ENCODE results near the gene SERPINA3. TPM values are rescaled to one million over a fixed set of nuclear protein-coding genes. Genes with fewer than 3 reads are reported as not detected.

Gene SERPINA3
- total and polyA plus RNA-seq, 11 donors, result 2.7 to 205 (median 23.6) TPM

GRCh38 chr14:94613720-94614644 is 1.8 kb downstream of the SERPINA3 start:
- DNase-seq (no peak), ATAC-seq (no peak)

GRCh38 chr14:94614802-94615201 is 2.6 kb downstream of the SERPINA3 start:
- H3K4me1 ChIP-seq, result peaks cover 0 to 10% (median 0%) of the 10 kb centered on the region in 12 donors
- peak overlapping the region in 1 of 12 donors; percentile 1 for H3K4me3 ChIP-seq
- TF ChIP-seq POLR2A (IDR thresholded peaks at IDR 0.05) (no peak), CTCF (IDR thresholded peaks at IDR 0.05) (no peak)
- H3K36me3 ChIP-seq, result no peaks in the 10 kb centered on the region
- ATAC-seq (no peak), DNase-seq (no peak)
- WGBS, 4 donors, result 90 to 95% (median 93%) methylated on average over 6 to 7 of the region's 7 CpGs
- H3K9me3 ChIP-seq, result peaks cover 0 to 30% (median 20%) of the 10 kb centered on the region in 12 donors
- H3K27ac ChIP-seq, result no peak overlapping the region
- intact Hi-C loops (cut with DNase I), result no loop called here
- H3K27me3 ChIP-seq, result no peaks in the 10 kb centered on the region

More at GRCh38 chr14:94613720-94614644, 1.8 kb downstream of the SERPINA3 start:
- intact Hi-C loops (cut with DNase I), result no loop called here
- peaks cover 0 to 22% (median 18%) of the 10 kb centered on the region in 12 donors for H3K9me3 ChIP-seq
- H3K27me3 ChIP-seq, result no peaks in the 10 kb centered on the region
- peak overlapping the region in 1 of 12 donors; percentile 62 for H3K27ac ChIP-seq
- peak overlapping the region in 1 of 12 donors; percentile 14 for H3K4me3 ChIP-seq
- no peaks in the 10 kb centered on the region for H3K36me3 ChIP-seq
- H3K4me1 ChIP-seq, result peaks cover 0 to 10% (median 0%) of the 10 kb centered on the region in 12 donors
- 63 to 80% (median 78%) methylated on average over 12 to 20 of the region's 20 CpGs for WGBS, 4 donors
- TF ChIP-seq POLR2A (IDR thresholded peaks at IDR 0.05), result no peak
- TF ChIP-seq CTCF (IDR thresholded peaks at IDR 0.05), result no peak

GRCh38 chr14:94615254-94615653 is 3.1 kb downstream of the SERPINA3 start:
- intact Hi-C loops (cut with DNase I), result no loop called here
- H3K27ac ChIP-seq, result no peak overlapping the region
- no peaks in the 10 kb centered on the region for H3K27me3 ChIP-seq
- H3K4me3 ChIP-seq, result peak overlapping the region in 1 of 12 donors; percentile 1
- ATAC-seq (no peak), DNase-seq (no peak)
- peaks cover 0 to 30% (median 20%) of the 10 kb centered on the region in 12 donors for H3K9me3 ChIP-seq
- H3K36me3 ChIP-seq, result no peaks in the 10 kb centered on the region
- TF ChIP-seq POLR2A (IDR thresholded peaks at IDR 0.05) (no peak), CTCF (IDR thresholded peaks at IDR 0.05) (no peak)
- peaks cover 0 to 10% (median 0%) of the 10 kb centered on the region in 12 donors for H3K4me1 ChIP-seq
- 59 to 96% (median 92%) methylated on average over 3 of the region's 3 CpGs for WGBS, 4 donors

GRCh38 chr14:94615823-94616570 is 3.8 kb downstream of the SERPINA3 start:
- TF ChIP-seq POLR2A (IDR thresholded peaks at IDR 0.05), result no peak
- TF ChIP-seq CTCF (IDR thresholded peaks at IDR 0.05), result no peak
- no peak for ATAC-seq

More at GRCh38 chr14:94615823-94616570, 3.8 kb downstream of the SERPINA3 start:
- Histone ChIP-seq H3K9me3 (peaks cover 0 to 30% (median 20%) of the 10 kb centered on the region in 12 donors), H3K27ac (no peak overlapping the region), H3K36me3 (no peaks in the 10 kb centered on the region), H3K27me3 (no peaks in the 10 kb centered on the region), H3K4me1 (peaks cover 0 to 10% (median 0%) of the 10 kb centered on the region in 12 donors), H3K4me3 (no peak overlapping the region)
- intact Hi-C loops (cut with DNase I), result no loop called here
- WGBS, 4 donors, result 78 to 96% (median 81%) methylated on average over 8 of the region's 8 CpGs
- DNase-seq, result no peak
